Heart left ventricle (tissue), 13 donors: ENCODE data around the gene ADGRD1.

Source experiments
- CTCF ChIP-seq, 12 donors: fragments of 200-600 bp; sonication (generic) in 4 of 12; IDR thresholded peaks; one replicate each; pipeline versions ENCODE4 v1.5.0 to v1.8.0; 2018 to 2022; ENCODE audit warnings: antibody characterized with exemption in 12 of 12, mild to moderate bottlenecking in 5 of 12
- POLR2A ChIP-seq, 2 donors: fragments of 450-650 bp; IDR thresholded peaks; one replicate each; pipeline ENCODE4 v1.6.1; 2017; ENCODE audit warnings: antibody characterized with exemption in 2 of 2, mild to moderate bottlenecking in 2 of 2, moderate library complexity in 2 of 2
- donor health status: ischemic (EF 13 %, LVEDD 7.1; RV severe dilation, severe dysfunction).
- donor health status: DM: no; HTN: yes; CAD: no.
- donor health status: DM: no; HTN: no; CAD: no.
- donor health status: ischemic (EF 25% LVEDD 6.9; RV normal size, moderate dysfunction).
- donor health status: ischemic (EF 25% LVEDD 5.7; RV mildly dilated, moderate dysfunction).
- donor health status: ischemic (EF 35%, LVEDD 5.7; RV mildly dilated, moderate dysfunction).
- donor health status: nonischemic (EF 11% LVEDD 7.7; RV severe dilation, severe dysfunction).
- donor health status: DM: yes; HTN: yes; CAD: no.
- donor health status: PGD.
- donor health status: ischemic (EF 29% LVEDD 5.4; RV normal size, mild dysfunction).
- donor health status: nonischemic (EF 23%, LVEDD 6.1; RV moderate dilation, normal function).

DNA sequence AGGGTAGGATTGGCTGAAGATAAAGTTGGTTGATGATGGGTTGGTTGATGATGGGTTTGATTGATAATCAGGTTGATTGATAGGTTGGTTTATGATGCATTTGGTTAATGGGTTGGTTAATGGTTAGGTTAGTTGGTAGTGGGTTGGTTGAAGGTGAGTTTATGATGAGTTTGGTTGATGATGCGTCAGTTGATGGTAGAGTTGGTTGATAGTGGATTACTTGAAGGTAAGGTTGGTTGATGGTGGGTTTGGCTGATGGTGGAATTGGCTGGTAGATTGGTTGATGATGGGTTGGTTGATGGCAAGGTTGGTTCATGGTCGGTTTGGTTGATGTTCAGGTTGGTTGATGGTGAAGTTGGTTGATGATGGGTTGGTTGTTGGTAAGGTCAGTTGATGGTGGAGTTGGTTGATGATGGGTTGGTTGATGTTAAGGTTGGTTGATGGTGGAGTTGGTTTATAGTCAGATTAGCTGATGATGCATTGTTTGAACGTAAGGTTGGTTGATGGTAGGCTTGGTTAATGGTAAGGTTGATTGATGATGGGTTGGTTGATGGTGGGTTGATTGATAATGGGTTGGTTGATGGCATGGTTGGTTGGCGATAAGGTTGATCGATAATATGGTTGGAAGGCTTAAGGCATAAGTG is 146.4 kb downstream of the ADGRD1 start:
- TF ChIP-seq CTCF (IDR thresholded peaks at IDR 0.05) = no peak
- TF ChIP-seq POLR2A (IDR thresholded peaks at IDR 0.05) = no peak
